GM12878 (cell line): ENCODE results near the gene UNC80.

Experiments used
- SRF ChIP-seq, 2 experiments: IDR thresholded peaks; 2 replicates each; pipeline ENCODE4 v1.6.1; 2011; ENCODE audit warnings: low read depth in 2 of 2, low read length in 2 of 2, mild to moderate bottlenecking in 1 of 2, moderate library complexity in 1 of 2
- STAT3 ChIP-seq: IDR thresholded peaks from 2 replicates; pipeline ENCODE4 v1.6.1; 2011; ENCODE audit warnings: low read depth, low read length, improper control_type of control experiment
- SUZ12 ChIP-seq: fragments of 200-600 bp; sonication (generic); IDR thresholded peaks from one replicate; pipeline ENCODE4 v1.6.1; 2018; ENCODE audit warnings: antibody characterized with exemption, mild to moderate bottlenecking; ENCODE audit not compliant: unreplicated experiment
- TF ChIP-seq, protein P1 (sequence below), 3 experiments: IDR thresholded peaks in 2 of 3; conservative IDR thresholded peaks in 1 of 3; 2 replicates each; pipeline ENCODE4 v1.5.1; 2011; ENCODE audit warnings: low read depth in 3 of 3, low read length in 3 of 3, mild to moderate bottlenecking in 3 of 3, control low read depth in 2 of 3, moderate library complexity in 2 of 3, inconsistent platforms in 1 of 3, mixed read lengths in 1 of 3; ENCODE audit not compliant: control insufficient read depth in 2 of 3, insufficient read depth in 1 of 3; ENCODE audit errors: extremely low read depth in 1 of 3

DNA sequence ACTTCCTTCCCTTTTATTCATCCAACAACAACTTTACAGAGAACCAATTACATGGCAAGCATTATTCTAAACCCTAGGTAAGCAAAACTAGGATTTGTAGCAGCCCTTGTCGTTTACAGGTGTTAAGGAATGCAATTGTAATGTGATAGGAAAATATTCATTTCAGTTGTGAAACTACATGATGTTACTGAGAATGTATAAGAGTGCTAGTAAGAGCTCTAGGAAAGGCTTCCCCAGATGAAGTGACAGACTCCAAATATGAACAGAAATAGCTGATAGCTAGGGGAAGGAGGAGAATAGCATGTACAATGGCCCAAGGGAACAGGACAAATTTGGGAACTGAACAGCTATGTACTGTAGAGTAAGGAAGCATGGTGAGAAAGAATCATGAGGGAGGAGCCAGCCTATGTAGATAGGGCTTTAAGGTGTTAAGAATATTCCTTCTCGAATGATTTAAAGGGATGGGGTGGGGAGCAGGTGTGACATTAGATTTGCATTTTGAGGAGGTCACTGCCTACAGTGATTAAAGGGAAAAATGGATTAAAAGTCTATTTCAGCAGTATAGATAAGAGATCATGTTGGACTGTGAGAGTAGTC is 262.6 kb downstream of the UNC80 start:
- TF ChIP-seq, protein P1, sequence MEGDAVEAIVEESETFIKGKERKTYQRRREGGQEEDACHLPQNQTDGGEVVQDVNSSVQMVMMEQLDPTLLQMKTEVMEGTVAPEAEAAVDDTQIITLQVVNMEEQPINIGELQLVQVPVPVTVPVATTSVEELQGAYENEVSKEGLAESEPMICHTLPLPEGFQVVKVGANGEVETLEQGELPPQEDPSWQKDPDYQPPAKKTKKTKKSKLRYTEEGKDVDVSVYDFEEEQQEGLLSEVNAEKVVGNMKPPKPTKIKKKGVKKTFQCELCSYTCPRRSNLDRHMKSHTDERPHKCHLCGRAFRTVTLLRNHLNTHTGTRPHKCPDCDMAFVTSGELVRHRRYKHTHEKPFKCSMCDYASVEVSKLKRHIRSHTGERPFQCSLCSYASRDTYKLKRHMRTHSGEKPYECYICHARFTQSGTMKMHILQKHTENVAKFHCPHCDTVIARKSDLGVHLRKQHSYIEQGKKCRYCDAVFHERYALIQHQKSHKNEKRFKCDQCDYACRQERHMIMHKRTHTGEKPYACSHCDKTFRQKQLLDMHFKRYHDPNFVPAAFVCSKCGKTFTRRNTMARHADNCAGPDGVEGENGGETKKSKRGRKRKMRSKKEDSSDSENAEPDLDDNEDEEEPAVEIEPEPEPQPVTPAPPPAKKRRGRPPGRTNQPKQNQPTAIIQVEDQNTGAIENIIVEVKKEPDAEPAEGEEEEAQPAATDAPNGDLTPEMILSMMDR (IDR thresholded peaks at IDR 0.05 in 2 of 3, conservative IDR thresholded peaks at IDR 0.05 in 1 of 3; ENCODE audit: control insufficient read depth in 2 of 3, extremely low read depth in 1 of 3, insufficient read depth in 1 of 3, low read depth in 3 of 3, low read length in 3 of 3): no peak
- no peak for TF ChIP-seq SRF (IDR thresholded peaks at IDR 0.05; ENCODE audit: low read depth in 2 of 2, low read length in 2 of 2)
- no peak for TF ChIP-seq STAT3
- TF ChIP-seq SUZ12: no peak
